Endodermal cell (in vitro differentiated cells): ENCODE measurements around the gene ADK. TPM values are rescaled to one million over a fixed set of nuclear protein-coding genes. Genes with fewer than 3 reads are reported as not detected.

Experiments used
- DNase-seq: peaks from one replicate; pipeline ENCODE4 v3.0.0-alpha.2; 2017
- H3K27ac ChIP-seq: 2 replicates; pipeline ENCODE4 v1.5.1; 2013; ENCODE audit warnings: mild to moderate bottlenecking, low read depth, low read length, moderate library complexity
- H3K27me3 ChIP-seq: 2 replicates; pipeline ENCODE4 v1.6.1; 2013; ENCODE audit warnings: mild to moderate bottlenecking, low read length, moderate library complexity; ENCODE audit not compliant: insufficient read depth, control insufficient read depth, poor library complexity, severe bottlenecking
- H3K36me3 ChIP-seq: 2 replicates; pipeline ENCODE4 v1.7.0; 2013; ENCODE audit warnings: mild to moderate bottlenecking, low read length, moderate library complexity; ENCODE audit not compliant: control insufficient read depth, insufficient read depth
- H3K4me1 ChIP-seq: one replicate; pipeline ENCODE4 v1.7.0; 2013; ENCODE audit warnings: low read length; ENCODE audit not compliant: control insufficient read depth, insufficient read depth
- H3K4me3 ChIP-seq: 2 replicates; pipeline ENCODE4 v1.5.1; 2013; ENCODE audit warnings: mild to moderate bottlenecking, low read length, moderate library complexity
- H3K9ac ChIP-seq: 2 replicates; pipeline ENCODE4 v1.6.1; 2013; ENCODE audit warnings: mild to moderate bottlenecking, low read length, moderate library complexity; ENCODE audit not compliant: poor library complexity, severe bottlenecking; ENCODE audit errors: extremely low read depth
- H3K9me3 ChIP-seq: 2 replicates; pipeline ENCODE4 v1.6.1; 2013; ENCODE audit warnings: mild to moderate bottlenecking, low read length, moderate library complexity; ENCODE audit not compliant: control insufficient read depth
- H3K27ac Mint-ChIP-seq: 2 replicates; pipeline ENCODE4 v1.8.0; 2020; ENCODE audit warnings: mixed read lengths
- H3K27me3 Mint-ChIP-seq: 2 replicates; pipeline ENCODE4 v1.8.0; 2021; ENCODE audit warnings: mild to moderate bottlenecking, mixed read lengths; ENCODE audit not compliant: insufficient read depth
- H3K36me3 Mint-ChIP-seq: 2 replicates; pipeline ENCODE4 v1.8.0; 2020; ENCODE audit warnings: low read depth, mixed read lengths
- H3K4me1 Mint-ChIP-seq: 2 replicates; pipeline ENCODE4 v1.8.0; 2020; ENCODE audit warnings: mixed read lengths
- H3K4me3 Mint-ChIP-seq: 2 replicates; pipeline ENCODE4 v1.8.0; 2020; ENCODE audit warnings: mild to moderate bottlenecking, moderate library complexity, mixed read lengths
- H3K9me3 Mint-ChIP-seq: 2 replicates; pipeline ENCODE4 v1.8.0; 2020; ENCODE audit warnings: mild to moderate bottlenecking, mixed read lengths
- WGBS, 2 experiments: methylation state at CpG; one replicate each; pipeline versions ENCODE4 v1.1.5 to v1.1.7; 2013; ENCODE audit warnings: missing lambda C conversion rate in 2 of 2, mixed read lengths in 1 of 2; ENCODE audit not compliant: insufficient coverage in 1 of 2, insufficient read length in 1 of 2; 5-methylcytosine and 5-hydroxymethylcytosine counted together
- total RNA-seq, 2 donors: library from RNA; stranded (reverse); fragmentation: NEBNext Ultra II Directional in 1 of 2; extraction: Animal tissue kit (Norgen Biotek cat#: 25700) in 1 of 2; gene quantifications; 2 replicates in 1 of 2; 3 replicates in 1 of 2; pipeline ENCODE4 v1.2.1, GENCODE V29; 2021
- TF ChIP-seq, protein P1 (sequence below): fragments of 200-600 bp; sonication (generic); conservative IDR thresholded peaks from 2 replicates; pipeline ENCODE4 v1.5.0; 2021; ENCODE audit warnings: antibody characterized with exemption, mild to moderate bottlenecking

The ADK gene
- total RNA-seq, 2 donors from 2014 or later, result 23.6 to 36.7 TPM

GRCh38 chr10:74705358-74705980 lies 554.4 kb downstream of the ADK start:
- DNase-seq, result no peak
- H3K9ac ChIP-seq, result no peak overlapping the region
- WGBS, 2 experiments, result 94 to 100% methylated on average over 1 to 3 of the region's 3 CpGs
- Mint-ChIP-seq H3K36me3 (peaks cover 4% of the 10 kb centered on the region), H3K27ac (no peak overlapping the region), H3K4me1 (no peaks in the 10 kb centered on the region), H3K27me3 (no peaks in the 10 kb centered on the region), H3K4me3 (no peak overlapping the region), H3K9me3 (no peaks in the 10 kb centered on the region)
- H3K4me3 ChIP-seq, result no peak overlapping the region
- no peak overlapping the region for H3K27ac ChIP-seq
- no peaks in the 10 kb centered on the region for H3K27me3 ChIP-seq
- no peaks in the 10 kb centered on the region for H3K4me1 ChIP-seq
- H3K9me3 ChIP-seq, result no peaks in the 10 kb centered on the region
- TF ChIP-seq, protein P1, sequence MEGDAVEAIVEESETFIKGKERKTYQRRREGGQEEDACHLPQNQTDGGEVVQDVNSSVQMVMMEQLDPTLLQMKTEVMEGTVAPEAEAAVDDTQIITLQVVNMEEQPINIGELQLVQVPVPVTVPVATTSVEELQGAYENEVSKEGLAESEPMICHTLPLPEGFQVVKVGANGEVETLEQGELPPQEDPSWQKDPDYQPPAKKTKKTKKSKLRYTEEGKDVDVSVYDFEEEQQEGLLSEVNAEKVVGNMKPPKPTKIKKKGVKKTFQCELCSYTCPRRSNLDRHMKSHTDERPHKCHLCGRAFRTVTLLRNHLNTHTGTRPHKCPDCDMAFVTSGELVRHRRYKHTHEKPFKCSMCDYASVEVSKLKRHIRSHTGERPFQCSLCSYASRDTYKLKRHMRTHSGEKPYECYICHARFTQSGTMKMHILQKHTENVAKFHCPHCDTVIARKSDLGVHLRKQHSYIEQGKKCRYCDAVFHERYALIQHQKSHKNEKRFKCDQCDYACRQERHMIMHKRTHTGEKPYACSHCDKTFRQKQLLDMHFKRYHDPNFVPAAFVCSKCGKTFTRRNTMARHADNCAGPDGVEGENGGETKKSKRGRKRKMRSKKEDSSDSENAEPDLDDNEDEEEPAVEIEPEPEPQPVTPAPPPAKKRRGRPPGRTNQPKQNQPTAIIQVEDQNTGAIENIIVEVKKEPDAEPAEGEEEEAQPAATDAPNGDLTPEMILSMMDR, result no peak
- H3K36me3 ChIP-seq, result no peaks in the 10 kb centered on the region

DNA sequence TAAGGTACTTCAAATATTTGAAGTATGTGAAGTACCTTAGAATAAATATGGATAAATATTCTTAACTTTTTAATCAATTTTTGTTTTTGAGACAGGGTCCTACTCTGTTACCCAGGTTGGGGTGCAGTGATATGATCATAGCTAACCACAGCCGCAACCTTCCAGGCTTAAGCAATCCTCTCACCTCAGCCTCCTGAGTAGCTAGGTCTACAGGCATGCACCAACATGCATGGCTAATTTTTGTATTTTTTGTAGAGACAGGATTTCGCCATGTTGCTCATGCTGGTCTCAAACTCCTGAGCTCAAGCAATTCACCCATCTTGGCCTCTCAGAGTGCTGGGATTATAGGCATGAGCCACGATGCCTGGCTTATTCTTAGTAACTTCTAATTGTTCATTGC lies 555.9 kb downstream of the ADK start:
- Histone ChIP-seq H3K4me1 (no peaks in the 10 kb centered on the region), H3K27me3 (no peaks in the 10 kb centered on the region), H3K27ac (no peak overlapping the region), H3K9me3 (no peaks in the 10 kb centered on the region), H3K9ac (no peak overlapping the region), H3K4me3 (no peak overlapping the region), H3K36me3 (no peaks in the 10 kb centered on the region)
- no peaks in the 10 kb centered on the region for H3K4me1 Mint-ChIP-seq
- no peak overlapping the region for H3K27ac Mint-ChIP-seq
- TF ChIP-seq, protein P1, result no peak
- DNase-seq, result no peak
- peaks cover 4% of the 10 kb centered on the region for H3K36me3 Mint-ChIP-seq
- no peaks in the 10 kb centered on the region for H3K27me3 Mint-ChIP-seq
- no peaks in the 10 kb centered on the region for H3K9me3 Mint-ChIP-seq
- 86 to 98% methylated on average over 1 to 3 of the region's 3 CpGs for WGBS, 2 experiments
- H3K4me3 Mint-ChIP-seq, result no peak overlapping the region

GRCh38 chr10:74708246-74708645 lies 557.2 kb downstream of the ADK start:
- DNase-seq, result no peak
- H3K4me1 Mint-ChIP-seq, result no peaks in the 10 kb centered on the region
- H3K27me3 Mint-ChIP-seq, result no peaks in the 10 kb centered on the region
- H3K27ac ChIP-seq, result no peak overlapping the region
- H3K4me3 ChIP-seq, result no peak overlapping the region
- no peak overlapping the region for H3K9ac ChIP-seq
- no peak overlapping the region for H3K4me3 Mint-ChIP-seq
- H3K27me3 ChIP-seq, result no peaks in the 10 kb centered on the region
- H3K36me3 ChIP-seq, result no peaks in the 10 kb centered on the region
- WGBS, 2 experiments, result 93 to 100% methylated on average over 2 of the region's 2 CpGs
- no peaks in the 10 kb centered on the region for H3K9me3 Mint-ChIP-seq
- TF ChIP-seq, protein P1, result no peak
- H3K9me3 ChIP-seq, result no peaks in the 10 kb centered on the region
- H3K27ac Mint-ChIP-seq, result no peak overlapping the region
- H3K4me1 ChIP-seq, result no peaks in the 10 kb centered on the region
- peaks cover 4% of the 10 kb centered on the region for H3K36me3 Mint-ChIP-seq
